HepG2 (cell line): Measurements from ENCODE around the gene CAPN9. TPM values are rescaled to one million over a fixed set of nuclear protein-coding genes. Genes with fewer than 3 reads are reported as not detected.

Experiments used
- ATF2 ChIP-seq: sonication (generic); formaldehyde crosslinking; IDR thresholded peaks from 2 replicates; pipeline ENCODE4 v1.4.0; 2020; ENCODE audit warnings: missing genetic modification reagents
- BCL6 ChIP-seq: IDR thresholded peaks from 2 replicates; pipeline ENCODE4 v1.6.1; 2016; ENCODE audit warnings: missing genetic modification reagents, missing compliant biosample characterization
- DBP ChIP-seq: sonication (generic); formaldehyde crosslinking; IDR thresholded peaks from 2 replicates; pipeline ENCODE4 v1.4.0; 2020; ENCODE audit warnings: missing genetic modification reagents; ENCODE audit errors: not compliant biosample characterization
- FOSL1 ChIP-seq: sonication (generic); formaldehyde crosslinking; IDR thresholded peaks from 2 replicates; pipeline ENCODE4 v1.9.0; 2021; ENCODE audit warnings: missing genetic modification reagents, borderline replicate concordance
- HNRNPH1 ChIP-seq: fragments of 200-400 bp; formaldehyde crosslinking; optimal IDR thresholded peaks from 2 replicates; pipeline ENCODE3; 2017; ENCODE audit warnings: mild to moderate bottlenecking, low read depth, low read length
- HNRNPL ChIP-seq: fragments of 200-400 bp; formaldehyde crosslinking; IDR thresholded peaks from 2 replicates; pipeline ENCODE4 v1.6.1; 2017; ENCODE audit warnings: mild to moderate bottlenecking, low read depth, low read length
- HOXA5 ChIP-seq: sonication (generic); formaldehyde crosslinking; IDR thresholded peaks from 2 replicates; pipeline ENCODE4 v1.4.0; 2020; ENCODE audit warnings: missing genetic modification reagents
- KDM2A ChIP-seq: sonication (generic); formaldehyde crosslinking; IDR thresholded peaks from 2 replicates; pipeline ENCODE4 v1.4.0; 2020; ENCODE audit warnings: low read depth, missing genetic modification reagents, borderline replicate concordance
- KDM4B ChIP-seq: sonication (generic); formaldehyde crosslinking; IDR thresholded peaks from 2 replicates; pipeline ENCODE4 v1.4.0; 2020; ENCODE audit warnings: missing genetic modification reagents
- NFIC ChIP-seq: IDR thresholded peaks from 2 replicates; pipeline ENCODE4 v1.6.1; 2012; ENCODE audit warnings: mild to moderate bottlenecking, low read length, inconsistent platforms
- NONO ChIP-seq, 2 experiments: fragments of 450-650 bp in 1 of 2; sonication (generic) in 1 of 2; formaldehyde crosslinking in 1 of 2; IDR thresholded peaks in 1 of 2; conservative IDR thresholded peaks in 1 of 2; 2 replicates each; pipeline versions ENCODE4 v1.6.1 to v1.8.0; 2017 to 2022; ENCODE audit warnings: mild to moderate bottlenecking in 1 of 2, missing genetic modification reagents in 1 of 2, moderate library complexity in 1 of 2
- NPAS2 ChIP-seq: sonication (generic); formaldehyde crosslinking; IDR thresholded peaks from 2 replicates; pipeline ENCODE4 v1.8.0; 2022; ENCODE audit warnings: mild to moderate bottlenecking, missing genetic modification reagents, borderline replicate concordance
- NR1H2 ChIP-seq: sonication (generic); formaldehyde crosslinking; IDR thresholded peaks from 2 replicates; pipeline ENCODE4 v1.8.1; 2022; ENCODE audit warnings: low read depth, missing genetic modification reagents, borderline replicate concordance
- SUZ12 ChIP-seq: fragments of 150-350 bp; IDR thresholded peaks from 2 replicates; pipeline ENCODE4 v1.6.1; 2014; ENCODE audit warnings: low read depth, low read length
- ZBTB38 ChIP-seq: sonication (generic); formaldehyde crosslinking; IDR thresholded peaks from 2 replicates; pipeline ENCODE4 v1.5.1; 2020; ENCODE audit warnings: mild to moderate bottlenecking, missing genetic modification reagents
- ZFP36L2 ChIP-seq: sonication (generic); formaldehyde crosslinking; IDR thresholded peaks from 2 replicates; pipeline ENCODE4 v1.4.0; 2020; ENCODE audit warnings: missing genetic modification reagents
- ZNF333 ChIP-seq: sonication (generic); formaldehyde crosslinking; IDR thresholded peaks from 2 replicates; pipeline ENCODE4 v1.4.0; 2020; ENCODE audit warnings: mild to moderate bottlenecking, missing genetic modification reagents, borderline replicate concordance
- ZNF354B ChIP-seq: sonication (generic); formaldehyde crosslinking; IDR thresholded peaks from 2 replicates; pipeline ENCODE4 v1.8.0; 2022; ENCODE audit warnings: mild to moderate bottlenecking, missing genetic modification reagents
- ZNF383 ChIP-seq: sonication (generic); formaldehyde crosslinking; IDR thresholded peaks from 2 replicates; pipeline ENCODE4 v1.4.0; 2020; ENCODE audit warnings: missing genetic modification reagents, mild to moderate bottlenecking, borderline replicate concordance
- ZNF484 ChIP-seq: sonication (generic); formaldehyde crosslinking; IDR thresholded peaks from 2 replicates; pipeline ENCODE4 v1.5.1; 2020; ENCODE audit warnings: mild to moderate bottlenecking, low read depth, missing genetic modification reagents, borderline replicate concordance
- ZNF773 ChIP-seq: sonication (generic); formaldehyde crosslinking; IDR thresholded peaks from 2 replicates; pipeline ENCODE4 v1.4.0; 2020; ENCODE audit warnings: missing genetic modification reagents, borderline replicate concordance
- ZSCAN21 ChIP-seq: sonication (generic); formaldehyde crosslinking; IDR thresholded peaks from 2 replicates; pipeline ENCODE4 v1.8.0; 2022; ENCODE audit warnings: mild to moderate bottlenecking, missing genetic modification reagents, moderate library complexity, borderline replicate concordance
- polyA plus RNA-seq, 8 experiments: library from polyadenylated mRNA; depleted of rRNA in 3 of 8; stranded (reverse) in 7 of 8; unstranded in 1 of 8; fragments of >200 nt; fragmentation: Illumina TruSeq in 4 of 8; extraction: Trizol in 4 of 8; gene quantifications; 2 replicates each; pipeline versions ENCODE4 v1.2.1 to v1.2.3, GENCODE V29; 2011 to 2016; ENCODE audit warnings: low read depth in 4 of 8, missing spikeins in 1 of 8, mixed read lengths in 1 of 8; ENCODE audit not compliant: insufficient read depth in 1 of 8
- total RNA-seq, 5 experiments: library from RNA; depleted of rRNA; stranded (reverse); fragments of >200 nt; fragmentation: Illumina TruSeq; extraction: Trizol; gene quantifications; 2 replicates each; pipeline ENCODE4 v1.2.3, GENCODE V29; 2016; ENCODE audit warnings: low read depth in 1 of 5
- TF ChIP-seq, protein P1 (sequence below): sonication (generic); formaldehyde crosslinking; conservative IDR thresholded peaks from 2 replicates; pipeline ENCODE4 v1.4.0; 2020; ENCODE audit warnings: mild to moderate bottlenecking, missing genetic modification reagents, moderate library complexity
- TF ChIP-seq, protein P2 (sequence below): sonication (generic); formaldehyde crosslinking; IDR thresholded peaks from 2 replicates; pipeline ENCODE4 v1.5.0; 2020; ENCODE audit warnings: mild to moderate bottlenecking, missing genetic modification reagents, moderate library complexity

The CAPN9 gene
- total and polyA plus RNA-seq, 2 of the 13 experiments (the other 11 are each of a cell fraction or from before 2014, with no cell fraction given): 0.04 to 0.31 TPM

DNA sequence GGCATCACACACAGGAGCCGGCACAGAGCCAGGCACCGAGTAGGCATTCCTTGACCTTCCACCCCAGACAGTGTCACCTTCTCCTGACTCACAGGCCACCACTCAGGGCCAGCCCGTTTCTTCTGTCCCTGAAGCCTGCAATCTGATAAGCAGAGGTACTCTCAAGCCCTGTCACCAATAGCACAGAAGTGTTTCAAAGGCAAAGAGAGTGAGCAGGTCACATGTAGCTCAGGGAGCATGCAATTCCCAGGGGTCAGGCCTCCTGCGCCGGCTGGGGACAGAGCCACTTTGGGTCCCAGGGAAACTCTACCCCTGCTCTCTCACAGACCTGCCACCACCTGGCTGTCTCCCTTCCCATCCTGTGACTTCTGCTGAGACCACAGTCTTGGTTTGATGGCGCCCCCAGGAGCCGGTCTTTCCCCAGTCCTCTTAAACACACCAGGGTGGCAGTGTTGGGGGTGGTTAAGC is 13.2 kb downstream of the CAPN9 start (continued):
- TF ChIP-seq FOSL1 (CRISPR knock-in tag) (no peak), ZNF484 (no peak), ZNF333 (CRISPR knock-in tag) (no peak), ZBTB38 (no peak), ZNF773 (no peak), HOXA5 (CRISPR knock-in tag) (no peak), ZSCAN21 (CRISPR knock-in tag) (no peak), HNRNPL (no peak), KDM4B (CRISPR knock-in tag) (no peak), SUZ12 (no peak), DBP (no peak), NONO (IDR thresholded peaks at IDR 0.05) (no peak), NONO (CRISPR knock-in tag; conservative IDR thresholded peaks at IDR 0.05) (no peak), ZNF354B (CRISPR knock-in tag) (no peak), ZFP36L2 (CRISPR knock-in tag) (no peak), NR1H2 (CRISPR knock-in tag) (no peak), NFIC (no peak), ZNF383 (CRISPR knock-in tag) (no peak), NPAS2 (no peak), KDM2A (CRISPR knock-in tag) (0 out of 2 replicates have a peak, but pooled peaks have one; percentile 35), ATF2 (CRISPR knock-in tag) (no peak), BCL6 (CRISPR knock-in tag) (no peak), HNRNPH1 (no peak)
- TF ChIP-seq, protein P1, sequence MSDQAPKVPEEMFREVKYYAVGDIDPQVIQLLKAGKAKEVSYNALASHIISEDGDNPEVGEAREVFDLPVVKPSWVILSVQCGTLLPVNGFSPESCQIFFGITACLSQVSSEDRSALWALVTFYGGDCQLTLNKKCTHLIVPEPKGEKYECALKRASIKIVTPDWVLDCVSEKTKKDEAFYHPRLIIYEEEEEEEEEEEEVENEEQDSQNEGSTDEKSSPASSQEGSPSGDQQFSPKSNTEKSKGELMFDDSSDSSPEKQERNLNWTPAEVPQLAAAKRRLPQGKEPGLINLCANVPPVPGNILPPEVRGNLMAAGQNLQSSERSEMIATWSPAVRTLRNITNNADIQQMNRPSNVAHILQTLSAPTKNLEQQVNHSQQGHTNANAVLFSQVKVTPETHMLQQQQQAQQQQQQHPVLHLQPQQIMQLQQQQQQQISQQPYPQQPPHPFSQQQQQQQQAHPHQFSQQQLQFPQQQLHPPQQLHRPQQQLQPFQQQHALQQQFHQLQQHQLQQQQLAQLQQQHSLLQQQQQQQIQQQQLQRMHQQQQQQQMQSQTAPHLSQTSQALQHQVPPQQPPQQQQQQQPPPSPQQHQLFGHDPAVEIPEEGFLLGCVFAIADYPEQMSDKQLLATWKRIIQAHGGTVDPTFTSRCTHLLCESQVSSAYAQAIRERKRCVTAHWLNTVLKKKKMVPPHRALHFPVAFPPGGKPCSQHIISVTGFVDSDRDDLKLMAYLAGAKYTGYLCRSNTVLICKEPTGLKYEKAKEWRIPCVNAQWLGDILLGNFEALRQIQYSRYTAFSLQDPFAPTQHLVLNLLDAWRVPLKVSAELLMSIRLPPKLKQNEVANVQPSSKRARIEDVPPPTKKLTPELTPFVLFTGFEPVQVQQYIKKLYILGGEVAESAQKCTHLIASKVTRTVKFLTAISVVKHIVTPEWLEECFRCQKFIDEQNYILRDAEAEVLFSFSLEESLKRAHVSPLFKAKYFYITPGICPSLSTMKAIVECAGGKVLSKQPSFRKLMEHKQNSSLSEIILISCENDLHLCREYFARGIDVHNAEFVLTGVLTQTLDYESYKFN (CRISPR knock-in tag): peak; percentile 37; the same call in 1 of the 2 replicates
- TF ChIP-seq, protein P2, sequence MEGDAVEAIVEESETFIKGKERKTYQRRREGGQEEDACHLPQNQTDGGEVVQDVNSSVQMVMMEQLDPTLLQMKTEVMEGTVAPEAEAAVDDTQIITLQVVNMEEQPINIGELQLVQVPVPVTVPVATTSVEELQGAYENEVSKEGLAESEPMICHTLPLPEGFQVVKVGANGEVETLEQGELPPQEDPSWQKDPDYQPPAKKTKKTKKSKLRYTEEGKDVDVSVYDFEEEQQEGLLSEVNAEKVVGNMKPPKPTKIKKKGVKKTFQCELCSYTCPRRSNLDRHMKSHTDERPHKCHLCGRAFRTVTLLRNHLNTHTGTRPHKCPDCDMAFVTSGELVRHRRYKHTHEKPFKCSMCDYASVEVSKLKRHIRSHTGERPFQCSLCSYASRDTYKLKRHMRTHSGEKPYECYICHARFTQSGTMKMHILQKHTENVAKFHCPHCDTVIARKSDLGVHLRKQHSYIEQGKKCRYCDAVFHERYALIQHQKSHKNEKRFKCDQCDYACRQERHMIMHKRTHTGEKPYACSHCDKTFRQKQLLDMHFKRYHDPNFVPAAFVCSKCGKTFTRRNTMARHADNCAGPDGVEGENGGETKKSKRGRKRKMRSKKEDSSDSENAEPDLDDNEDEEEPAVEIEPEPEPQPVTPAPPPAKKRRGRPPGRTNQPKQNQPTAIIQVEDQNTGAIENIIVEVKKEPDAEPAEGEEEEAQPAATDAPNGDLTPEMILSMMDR: peak; percentile 84
